GM19099 (cell line): Measurements from ENCODE around the gene MEFV.
A peak's percentile ranks its signal among the peaks of the same experiment; 100 is the strongest.

ENCODE experiments used
- POLR2A ChIP-seq: IDR thresholded peaks from 3 replicates; pipeline ENCODE4 v1.6.1; 2011; ENCODE audit warnings: low read depth; ENCODE audit not compliant: insufficient read length; ENCODE audit errors: extremely low read depth

Gene MEFV

DNA sequence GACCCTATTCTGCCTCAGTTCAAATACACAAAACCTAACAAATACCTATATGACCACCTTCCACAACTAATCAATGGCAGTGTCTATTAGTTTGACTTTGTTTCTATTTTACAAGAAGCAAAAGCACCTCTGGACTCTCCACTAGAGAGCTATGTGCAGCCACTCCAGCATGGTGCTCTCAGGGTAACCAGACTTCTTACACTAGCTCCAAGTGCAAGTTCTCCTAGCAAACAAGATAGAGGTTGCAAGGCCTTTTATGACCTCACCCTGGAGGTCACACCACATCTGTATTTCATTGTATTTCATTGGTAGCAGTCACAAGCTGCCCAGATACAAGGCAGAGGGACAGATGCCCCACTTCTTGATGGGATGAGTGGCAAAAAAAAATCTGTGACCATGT is 18.5 kb upstream of the MEFV start:
- no peak for TF ChIP-seq POLR2A

DNA sequence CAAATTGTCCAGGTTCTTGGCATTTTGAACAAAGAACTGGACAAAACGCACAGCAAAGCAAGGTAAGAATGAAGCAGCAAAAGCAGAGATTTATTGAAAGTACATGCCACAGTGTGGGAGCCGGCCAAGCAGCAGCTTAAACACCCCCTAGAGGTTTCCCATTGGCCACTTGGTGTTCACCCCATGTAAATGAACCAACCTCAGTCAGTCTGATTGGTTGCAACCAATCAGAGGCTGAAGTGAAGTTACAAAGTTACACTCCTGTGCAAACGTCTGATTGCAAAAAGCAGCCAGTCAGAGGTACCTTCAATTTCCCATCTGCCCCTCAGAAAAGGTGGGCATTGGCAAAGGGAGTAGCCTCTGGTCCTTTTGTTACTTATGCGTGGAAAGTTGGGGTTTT is 18.1 kb upstream of the MEFV start:
- no peak for TF ChIP-seq POLR2A

GRCh38 chr16:3268294-3268693 is 11.9 kb upstream of the MEFV start:
- no peak for TF ChIP-seq POLR2A

- TF ChIP-seq POLR2A: no peak
Measured at GRCh38 chr16:3266873-3267537, 10.6 kb upstream of the MEFV start.

GRCh38 chr16:3264137-3265036 is 8.0 kb upstream of the MEFV start:
- TF ChIP-seq POLR2A: peak; percentile 88

- no peak for TF ChIP-seq POLR2A
Measured at GRCh38 chr16:3262517-3262916, 6.1 kb upstream of the MEFV start.

- no peak for TF ChIP-seq POLR2A
Measured at GRCh38 chr16:3259836-3260235, 3.4 kb upstream of the MEFV start.

DNA sequence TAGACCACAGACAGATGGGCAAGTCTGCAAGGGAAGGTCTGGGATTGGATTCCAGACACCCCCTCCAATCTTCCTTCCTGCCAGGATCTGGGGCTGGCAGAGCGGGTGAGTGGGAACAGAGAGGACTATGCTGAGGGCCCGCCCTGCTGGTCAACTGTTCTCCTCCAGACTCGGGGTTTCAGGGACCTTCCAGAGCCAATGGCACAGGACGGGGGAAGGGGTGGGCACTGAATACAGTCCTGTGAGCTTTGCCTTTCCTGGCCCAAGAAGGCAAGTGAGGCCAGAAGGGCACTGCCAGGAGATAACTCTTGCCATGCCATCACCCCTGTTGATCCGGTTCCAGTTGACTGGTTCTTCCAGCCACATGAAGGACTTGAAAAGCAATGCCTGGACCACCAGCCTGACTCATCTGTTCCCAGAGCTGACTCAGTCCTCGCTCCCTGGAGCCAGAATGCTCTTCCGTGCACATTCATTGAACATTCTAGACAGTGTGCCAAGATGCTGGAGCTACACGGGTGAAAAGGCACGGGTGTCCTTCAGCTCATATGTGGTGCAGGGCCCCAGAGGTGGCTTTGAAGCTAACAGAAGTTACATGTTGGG is 533 bp upstream of the MEFV start:
- no peak for TF ChIP-seq POLR2A

DNA sequence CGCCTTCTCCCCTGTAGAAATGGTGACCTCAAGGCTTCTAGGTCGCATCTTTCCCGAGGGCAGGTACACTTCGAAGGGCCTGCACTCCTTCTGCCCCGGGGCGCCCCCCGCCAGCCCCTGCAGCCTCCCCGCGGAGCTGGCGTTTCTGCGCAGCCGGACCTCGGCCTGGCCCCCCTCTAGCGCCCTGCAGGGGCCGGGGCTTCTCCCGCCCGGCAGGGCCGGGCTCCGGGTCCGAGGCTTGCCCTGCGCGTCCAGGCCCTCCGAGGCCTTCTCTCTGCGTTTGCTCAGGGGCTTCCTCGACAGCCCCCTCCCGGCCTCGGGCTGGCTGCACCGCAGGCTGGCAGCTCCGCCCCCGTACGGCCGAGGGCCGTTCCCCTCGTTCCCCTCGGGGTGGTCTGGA is 2.1 kb downstream of the MEFV start:
- TF ChIP-seq POLR2A: no peak

DNA sequence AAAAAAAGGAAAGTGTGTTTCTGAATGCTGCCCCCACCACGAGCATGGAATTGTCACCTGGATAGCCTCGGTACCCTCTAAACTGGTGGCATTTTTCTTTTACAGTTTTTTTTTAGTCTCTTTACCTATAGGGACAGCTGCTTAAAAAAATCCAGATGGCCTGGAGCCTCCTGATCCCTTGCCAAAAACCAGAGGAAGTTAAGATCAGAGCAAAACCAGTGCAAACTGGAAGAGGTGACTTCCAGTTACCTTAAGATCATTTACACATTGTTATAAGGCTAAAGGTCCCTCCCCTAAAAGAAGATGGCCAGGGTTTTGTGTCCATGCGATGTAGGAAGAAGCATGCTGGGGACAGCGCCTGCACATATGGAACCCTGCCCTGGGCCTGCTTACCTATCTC is 3.5 kb downstream of the MEFV start:
- no peak for TF ChIP-seq POLR2A

DNA sequence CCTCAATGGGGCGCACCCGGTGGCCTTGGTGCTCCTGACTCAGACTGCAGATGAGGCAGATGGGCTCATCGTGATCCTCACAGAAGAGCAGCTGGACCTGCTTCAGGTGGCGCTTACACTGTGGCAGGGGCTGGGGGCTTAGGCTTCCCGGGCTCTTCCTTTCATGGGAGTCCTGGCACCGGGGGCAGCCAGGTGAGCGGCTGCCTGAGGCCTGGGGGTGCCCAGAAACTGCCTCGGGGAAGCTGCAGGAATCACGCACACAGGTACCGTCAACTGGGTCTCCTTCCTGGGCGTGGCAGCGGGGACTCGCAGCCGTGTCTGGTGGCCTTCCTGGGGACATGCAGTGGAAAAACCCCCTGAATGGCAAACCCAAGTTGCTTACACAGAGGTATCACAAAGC is 7.0 kb downstream of the MEFV start:
- TF ChIP-seq POLR2A: no peak

GRCh38 chr16:3249020-3249419 is 7.4 kb downstream of the MEFV start:
- no peak for TF ChIP-seq POLR2A

- no peak for TF ChIP-seq POLR2A
Measured at GRCh38 chr16:3248596-3248995, 7.8 kb downstream of the MEFV start.

- TF ChIP-seq POLR2A: no peak
Measured at GRCh38 chr16:3246876-3247275, 9.6 kb downstream of the MEFV start.

DNA sequence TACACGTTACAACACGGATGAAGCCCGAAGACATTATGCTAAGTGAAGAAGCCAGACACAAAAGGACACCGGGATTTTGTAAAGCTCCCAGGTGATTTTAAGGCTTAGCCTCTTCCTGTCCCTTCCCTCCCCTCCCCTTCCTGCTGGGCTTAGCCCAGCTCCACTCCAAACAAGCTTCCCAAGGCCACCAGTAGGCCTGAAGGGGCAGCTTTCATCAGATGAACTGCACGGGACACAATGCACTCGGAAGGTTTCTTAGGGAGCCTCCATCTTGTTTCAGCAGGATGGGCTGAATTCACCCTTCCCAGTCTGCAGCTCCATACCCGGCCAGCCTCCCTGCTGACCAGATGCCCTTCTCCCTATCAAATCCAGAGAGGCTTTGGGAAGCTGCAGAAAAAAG is 10.4 kb downstream of the MEFV start:
- TF ChIP-seq POLR2A: no peak

GRCh38 chr16:3243882-3244281 is 12.6 kb downstream of the MEFV start:
- no peak for TF ChIP-seq POLR2A
